HEK293T (cell line): ENCODE data around the gene CD28.

Experiments
- ARNT ChIP-seq: fragments of 450-650 bp; IDR thresholded peaks from 2 replicates; pipeline ENCODE4 v1.6.1; 2017; ENCODE audit warnings: mild to moderate bottlenecking
- BHLHE40 ChIP-seq: fragments of 450-650 bp; IDR thresholded peaks from 2 replicates; pipeline ENCODE4 v1.6.1; 2016; ENCODE audit warnings: mild to moderate bottlenecking, moderate library complexity, borderline replicate concordance
- CTBP1 ChIP-seq: fragments of 450-650 bp; IDR thresholded peaks from 2 replicates; pipeline ENCODE4 v1.6.1; 2016; ENCODE audit warnings: borderline replicate concordance
- ELF4 ChIP-seq: fragments of 450-650 bp; IDR thresholded peaks from 2 replicates; pipeline ENCODE4 v1.6.1; 2017; ENCODE audit warnings: antibody characterized with exemption
- FOXA1 ChIP-seq: fragments of 450-650 bp; IDR thresholded peaks from 2 replicates; pipeline ENCODE4 v1.6.1; 2016; ENCODE audit warnings: mild to moderate bottlenecking
- FOXK2 ChIP-seq: fragments of 450-650 bp; IDR thresholded peaks from 2 replicates; pipeline ENCODE4 v1.6.1; 2016; ENCODE audit warnings: mild to moderate bottlenecking
- HDGF ChIP-seq: fragments of 450-650 bp; IDR thresholded peaks from 2 replicates; pipeline ENCODE4 v1.6.1; 2017; ENCODE audit warnings: antibody characterized with exemption, borderline replicate concordance
- NFRKB ChIP-seq: fragments of 450-650 bp; IDR thresholded peaks from 2 replicates; pipeline ENCODE4 v1.6.1; 2016; ENCODE audit warnings: mild to moderate bottlenecking, moderate library complexity
- PKNOX1 ChIP-seq: fragments of 450-650 bp; IDR thresholded peaks from 2 replicates; pipeline ENCODE4 v1.6.1; 2016
- SP1 ChIP-seq: fragments of 450-650 bp; IDR thresholded peaks from 2 replicates; pipeline ENCODE4 v1.6.1; 2017
- SUZ12 ChIP-seq: fragments of 450-650 bp; IDR thresholded peaks from 2 replicates; pipeline ENCODE4 v1.6.1; 2016; ENCODE audit warnings: mild to moderate bottlenecking
- TARDBP ChIP-seq: fragments of 450-650 bp; IDR thresholded peaks from 2 replicates; pipeline ENCODE4 v1.6.1; 2016
- ZNF384 ChIP-seq: fragments of 450-650 bp; IDR thresholded peaks from 2 replicates; pipeline ENCODE4 v1.6.1; 2016

GRCh38 chr2:203782262-203782976, 76.0 kb downstream of the CD28 start:
- TF ChIP-seq FOXA1: no peak
- no peak for TF ChIP-seq SP1
- no peak for TF ChIP-seq FOXK2
- TF ChIP-seq BHLHE40: no peak
- no peak for TF ChIP-seq SUZ12
- TF ChIP-seq CTBP1: no peak
- TF ChIP-seq ZNF384: no peak
- no peak for TF ChIP-seq ELF4
- TF ChIP-seq TARDBP: no peak
- TF ChIP-seq PKNOX1: no peak
- no peak for TF ChIP-seq NFRKB
- no peak for TF ChIP-seq HDGF
- no peak for TF ChIP-seq ARNT
